ENCODE results near the gene SON.
A peak's percentile ranks its signal among the peaks of the same experiment; 100 is the strongest.

SON gene

DNA sequence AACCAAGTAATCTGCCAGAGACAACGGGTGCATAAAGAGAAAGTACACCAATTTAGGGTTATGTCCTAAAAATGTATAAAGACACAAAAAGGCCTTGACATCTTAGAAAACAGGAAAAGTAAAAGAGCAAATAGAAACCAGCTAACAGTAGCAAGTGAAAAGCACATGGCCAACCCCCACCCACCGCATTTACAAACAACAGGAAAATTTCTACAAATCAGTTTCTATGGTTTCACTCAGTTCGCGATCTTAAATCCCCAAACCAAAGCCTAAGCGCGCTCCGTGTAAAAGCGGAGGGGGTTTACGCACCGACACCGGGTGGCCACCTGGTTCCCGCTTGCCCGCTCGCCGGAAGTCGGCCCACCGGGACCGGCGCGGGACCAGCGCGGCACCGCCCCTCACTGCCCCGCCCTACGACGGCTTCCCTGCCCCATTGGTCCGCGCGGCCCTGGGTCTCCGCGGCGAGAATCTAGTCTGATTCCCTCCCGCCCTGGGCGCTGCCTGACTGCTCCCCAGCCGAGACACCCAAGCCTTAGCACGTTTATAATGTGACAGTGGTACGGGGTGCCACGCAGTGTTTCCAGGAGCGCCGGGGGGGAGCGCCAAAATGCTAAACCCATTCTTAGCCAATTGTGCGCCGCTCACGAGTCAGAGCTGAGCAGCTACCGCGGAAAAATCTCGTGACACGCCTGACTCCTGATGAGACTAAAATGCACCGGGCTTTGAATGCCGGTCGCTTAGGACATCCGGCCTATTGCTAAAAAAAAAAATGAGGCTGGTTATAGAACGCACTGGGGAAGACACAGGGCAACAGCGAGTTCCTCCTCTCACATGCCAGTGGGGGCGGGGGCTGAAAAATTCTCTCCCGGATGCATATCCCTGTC, 840 bp upstream of the SON start, which contains the start of gene GART:
GART (minus strand) TSS at position 362 of the 884 bp plus-strand sequence. CDS start 2,802 bp downstream, outside the sequence.
- TF ChIP-seq, protein P1, sequence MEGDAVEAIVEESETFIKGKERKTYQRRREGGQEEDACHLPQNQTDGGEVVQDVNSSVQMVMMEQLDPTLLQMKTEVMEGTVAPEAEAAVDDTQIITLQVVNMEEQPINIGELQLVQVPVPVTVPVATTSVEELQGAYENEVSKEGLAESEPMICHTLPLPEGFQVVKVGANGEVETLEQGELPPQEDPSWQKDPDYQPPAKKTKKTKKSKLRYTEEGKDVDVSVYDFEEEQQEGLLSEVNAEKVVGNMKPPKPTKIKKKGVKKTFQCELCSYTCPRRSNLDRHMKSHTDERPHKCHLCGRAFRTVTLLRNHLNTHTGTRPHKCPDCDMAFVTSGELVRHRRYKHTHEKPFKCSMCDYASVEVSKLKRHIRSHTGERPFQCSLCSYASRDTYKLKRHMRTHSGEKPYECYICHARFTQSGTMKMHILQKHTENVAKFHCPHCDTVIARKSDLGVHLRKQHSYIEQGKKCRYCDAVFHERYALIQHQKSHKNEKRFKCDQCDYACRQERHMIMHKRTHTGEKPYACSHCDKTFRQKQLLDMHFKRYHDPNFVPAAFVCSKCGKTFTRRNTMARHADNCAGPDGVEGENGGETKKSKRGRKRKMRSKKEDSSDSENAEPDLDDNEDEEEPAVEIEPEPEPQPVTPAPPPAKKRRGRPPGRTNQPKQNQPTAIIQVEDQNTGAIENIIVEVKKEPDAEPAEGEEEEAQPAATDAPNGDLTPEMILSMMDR (IDR thresholded peaks at IDR 0.05; ENCODE audit: low read depth, low read length, missing control alignments) = no peak
- peak within 1 kb of the TSS; percentile 98 for H3K27ac ChIP-seq
- no peaks in the 10 kb centered on the region for H3K27me3 ChIP-seq (replicated peaks)
- in situ Hi-C loops (cut with HindIII; ENCODE audit: low pct_ligation_motif_present, low sequenced_read_pairs) = no loop called here
- H3K4me3 ChIP-seq (ENCODE audit: low read depth, low read length) = peak within 1 kb of the TSS; percentile 73
- H3K36me3 ChIP-seq (replicated peaks) = peaks cover 20% of the 10 kb centered on the region
- DNase-seq = peak; percentile 60

DNA sequence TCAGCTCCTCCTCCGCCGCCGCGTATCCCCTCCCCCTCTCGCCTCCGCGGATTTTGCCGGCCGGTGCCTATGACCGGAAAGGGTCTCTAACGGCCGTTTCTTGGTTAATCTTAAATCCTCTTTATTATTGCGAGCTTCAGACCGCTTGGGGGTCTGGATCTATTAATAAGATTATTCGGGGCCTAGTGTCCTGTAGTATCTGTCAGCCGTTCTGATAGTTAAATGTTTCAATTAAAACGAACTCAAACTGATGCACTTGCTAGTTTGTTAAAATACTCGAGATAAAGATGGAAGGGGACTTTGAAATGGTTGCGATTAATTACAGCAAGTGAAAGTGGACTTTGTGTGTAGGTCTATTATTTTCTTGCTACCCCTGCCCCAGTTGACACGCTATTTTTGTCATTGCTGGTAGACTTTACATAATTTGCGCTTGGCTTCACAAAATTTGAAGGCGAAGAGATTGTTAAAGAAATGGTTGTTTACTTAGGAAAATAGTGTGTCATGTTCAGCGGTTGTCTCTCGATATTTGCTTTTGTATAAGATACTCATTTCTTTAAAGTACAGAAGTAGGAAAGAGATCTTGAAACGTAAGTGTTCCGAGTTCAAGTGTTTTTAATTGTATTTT, 779 bp downstream of the SON start:
- Histone ChIP-seq H3K27me3 (replicated peaks) (no peaks in the 10 kb centered on the region), H3K27ac (peak overlapping the region; percentile 98), H3K36me3 (replicated peaks) (peaks cover 18% of the 10 kb centered on the region), H3K4me3 (ENCODE audit: low read depth, low read length) (peak overlapping the region; percentile 73)
- in situ Hi-C loops (cut with HindIII; ENCODE audit: low pct_ligation_motif_present, low sequenced_read_pairs) = no loop called here
- peak; percentile 38 for DNase-seq
- TF ChIP-seq, protein P1 (IDR thresholded peaks at IDR 0.05; ENCODE audit: low read depth, low read length, missing control alignments) = no peak

DNA sequence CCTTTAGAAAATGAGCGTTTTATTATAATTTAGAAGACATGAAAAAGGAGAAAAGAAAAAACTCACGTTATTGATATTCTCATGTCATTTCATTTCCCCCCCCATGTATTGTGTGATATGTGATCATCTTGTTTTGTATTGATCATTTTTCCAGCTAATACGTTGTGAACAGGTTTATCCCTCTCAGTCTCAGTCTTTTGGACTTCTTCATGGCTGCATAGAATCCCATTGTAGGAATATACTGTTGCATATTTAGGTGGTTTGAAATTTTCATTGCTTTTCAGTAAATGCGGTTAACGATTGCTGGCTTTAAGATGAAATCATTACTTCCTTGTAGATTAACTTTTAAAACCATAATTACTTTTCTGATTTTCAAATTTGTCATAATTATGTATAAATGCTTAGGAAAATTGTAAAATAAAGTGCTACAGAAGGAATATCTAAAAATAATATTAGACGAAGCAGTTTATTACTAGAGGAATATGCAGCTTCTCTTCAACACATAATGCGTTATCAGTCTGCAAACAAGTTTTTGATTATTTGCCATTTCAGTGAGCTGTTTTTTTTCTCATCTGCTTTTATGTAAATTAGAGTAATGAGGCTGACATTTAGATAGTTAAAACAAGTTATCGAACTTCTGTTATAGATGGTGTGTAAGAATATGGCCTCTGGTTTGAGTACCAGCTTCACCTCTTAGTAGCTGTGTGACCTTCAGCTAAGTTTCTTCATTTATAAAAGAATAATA, 1.8 kb downstream of the SON start:
- peaks cover 21% of the 10 kb centered on the region for H3K36me3 ChIP-seq (replicated peaks)
- H3K4me3 ChIP-seq (ENCODE audit: low read depth, low read length) = peak overlapping the region; percentile 73
- H3K27me3 ChIP-seq (replicated peaks) = no peaks in the 10 kb centered on the region
- in situ Hi-C loops (cut with HindIII; ENCODE audit: low pct_ligation_motif_present, low sequenced_read_pairs) = no loop called here
- DNase-seq = no peak
- no peak overlapping the region for H3K27ac ChIP-seq
- TF ChIP-seq, protein P1 (IDR thresholded peaks at IDR 0.05; ENCODE audit: low read depth, low read length, missing control alignments) = no peak

DNA sequence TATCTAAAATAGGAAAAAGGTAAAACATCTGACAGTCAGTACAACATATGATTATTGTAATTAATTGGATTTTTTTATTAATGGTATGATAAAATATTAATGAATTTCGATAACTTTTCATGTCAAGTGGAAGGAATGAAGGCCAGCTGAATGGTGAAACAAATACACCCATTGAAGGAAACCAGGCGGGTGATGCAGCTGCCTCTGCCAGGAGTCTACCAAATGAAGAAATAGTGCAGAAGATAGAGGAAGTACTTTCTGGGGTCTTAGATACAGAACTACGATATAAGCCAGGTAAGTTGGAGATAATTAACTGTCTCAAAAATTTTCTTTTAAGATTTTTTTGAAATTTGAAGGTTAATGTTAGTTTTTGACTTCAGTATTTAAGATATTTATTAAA, 3.2 kb downstream of the SON start:
- Histone ChIP-seq H3K27me3 (replicated peaks) (no peaks in the 10 kb centered on the region), H3K4me3 (ENCODE audit: low read depth, low read length) (no peak overlapping the region), H3K27ac (no peak overlapping the region), H3K36me3 (replicated peaks) (peaks cover 36% of the 10 kb centered on the region)
- in situ Hi-C loops (cut with HindIII; ENCODE audit: low pct_ligation_motif_present, low sequenced_read_pairs) = no loop called here
- TF ChIP-seq, protein P1 (IDR thresholded peaks at IDR 0.05; ENCODE audit: low read depth, low read length, missing control alignments) = no peak
- DNase-seq = no peak

DNA sequence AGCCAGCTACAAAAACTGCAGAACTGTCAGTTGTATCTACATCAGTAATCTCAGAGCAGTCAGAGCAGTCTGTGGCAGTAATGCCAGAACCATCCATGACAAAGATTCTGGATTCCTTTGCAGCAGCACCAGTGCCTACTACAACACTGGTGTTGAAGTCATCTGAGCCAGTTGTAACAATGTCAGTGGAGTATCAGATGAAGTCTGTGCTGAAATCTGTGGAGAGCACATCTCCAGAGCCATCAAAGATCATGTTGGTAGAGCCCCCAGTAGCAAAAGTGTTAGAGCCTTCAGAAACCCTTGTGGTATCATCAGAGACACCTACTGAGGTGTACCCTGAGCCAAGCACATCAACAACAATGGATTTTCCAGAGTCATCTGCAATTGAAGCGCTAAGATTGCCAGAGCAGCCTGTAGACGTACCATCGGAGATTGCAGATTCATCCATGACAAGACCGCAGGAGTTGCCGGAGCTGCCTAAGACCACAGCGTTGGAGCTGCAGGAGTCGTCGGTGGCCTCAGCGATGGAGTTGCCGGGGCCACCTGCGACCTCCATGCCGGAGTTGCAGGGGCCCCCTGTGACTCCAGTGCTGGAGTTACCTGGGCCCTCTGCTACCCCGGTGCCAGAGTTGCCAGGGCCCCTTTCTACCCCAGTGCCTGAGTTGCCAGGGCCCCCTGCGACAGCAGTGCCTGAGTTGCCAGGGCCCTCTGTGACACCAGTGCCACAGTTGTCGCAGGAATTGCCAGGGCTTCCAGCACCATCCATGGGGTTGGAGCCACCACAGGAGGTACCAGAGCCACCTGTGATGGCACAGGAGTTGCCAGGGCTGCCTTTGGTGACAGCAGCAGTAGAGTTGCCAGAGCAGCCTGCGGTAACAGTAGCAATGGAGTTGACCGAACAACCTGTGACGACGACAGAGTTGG, 7.3 kb downstream of the SON start:
- no peak overlapping the region for H3K27ac ChIP-seq
- DNase-seq = no peak
- H3K36me3 ChIP-seq (replicated peaks) = peaks cover 73% of the 10 kb centered on the region
- no peak overlapping the region for H3K4me3 ChIP-seq (ENCODE audit: low read depth, low read length)
- H3K27me3 ChIP-seq (replicated peaks) = no peaks in the 10 kb centered on the region
- TF ChIP-seq, protein P1 (IDR thresholded peaks at IDR 0.05; ENCODE audit: low read depth, low read length, missing control alignments) = no peak
- in situ Hi-C loops (cut with HindIII; ENCODE audit: low pct_ligation_motif_present, low sequenced_read_pairs) = no loop called here

Data from brain microvascular endothelial cell (primary cell).